K562 (cell line): ENCODE data around the gene SLC52A1. TPM values are rescaled to one million over a fixed set of nuclear protein-coding genes. Genes with fewer than 3 reads are reported as not detected.
A peak's percentile ranks its signal among the peaks of the same experiment; 100 is the strongest.

Experiments used
- ATAC-seq: fragments of 200-7000 bp; cut with Tn5 transposase; 3 replicates; pipeline ENCODE4 v1.9.1; 2020; ENCODE audit warnings: moderate library complexity
- BruUV-seq: library from RNA; stranded (reverse); fragments of 400-500 nt; replicated peaks from 2 replicates; lab custom pipeline; 2021; lab: Mats Ljungman, UMichigan
- CTCF ChIA-PET: fragments of 300-600 bp; formaldehyde crosslinking; extraction: SDS; loops from one replicate; lab custom pipeline; 2021; ENCODE audit warnings: low intra/inter-chr PET ratio; lab: Yijun Ruan, JAX
- POLR2A ChIA-PET: fragments of 300-600, 350-650 bp; sonication (Branson Sonifier 250); formaldehyde crosslinking; extraction: SDS; loops from one replicate; lab custom pipeline; 2021; ENCODE audit warnings: antibody characterized with exemption, inconsistent platforms; lab: Yijun Ruan, JAX
- DNase-seq, 4 experiments: peaks; one replicate each; pipeline versions ENCODE4 v3.0.0 to v3.0.0-alpha.2; 2011 to 2018; ENCODE audit warnings: low spot score in 3 of 4, mixed read lengths in 3 of 4; ENCODE audit errors: extremely low read depth in 1 of 4
- FAIRE-seq: peaks from 2 replicates; lab custom pipeline; 2011; peaks lifted over from hg19 to GRCh38; lab: Jason Lieb, UNC
- H2AFZ ChIP-seq: 2 replicates; pipeline ENCODE4 v1.6.0; 2011; ENCODE audit warnings: low read depth, low read length, control low read depth, inconsistent platforms
- H3K27ac ChIP-seq: fragments of 200-600 bp; 3 replicates; pipeline ENCODE4 v1.8.0; 2011; ENCODE audit warnings: low read depth, mild to moderate bottlenecking, control low read depth, inconsistent platforms, low read length, moderate library complexity, mixed read lengths; ENCODE audit errors: extremely low read depth
- H3K27me3 ChIP-seq, 2 experiments: fragments of 300-600 bp in 1 of 2; 2 replicates in 1 of 2; 3 replicates in 1 of 2; pipeline versions ENCODE4 v1.6.0 to v1.8.0; 2011; ENCODE audit warnings: inconsistent platforms in 2 of 2, low read length in 2 of 2, mild to moderate bottlenecking in 1 of 2, mixed read lengths in 1 of 2, moderate library complexity in 1 of 2; ENCODE audit not compliant: control insufficient read depth in 2 of 2, insufficient read depth in 2 of 2
- H3K36me3 ChIP-seq: fragments of 300-600 bp; 3 replicates; pipeline ENCODE4 v1.8.0; 2011; ENCODE audit warnings: mild to moderate bottlenecking, low read length, inconsistent platforms; ENCODE audit not compliant: control insufficient read depth, insufficient read depth
- H3K4me1 ChIP-seq, 2 experiments: fragments of 200-600 bp in 1 of 2; replicated peaks in 1 of 2; 2 replicates in 1 of 2; 3 replicates in 1 of 2; pipeline versions ENCODE4 v1.5.1 to v1.8.0; 2011; ENCODE audit warnings: inconsistent platforms in 2 of 2, low read length in 2 of 2, mild to moderate bottlenecking in 1 of 2, mixed read lengths in 1 of 2, moderate library complexity in 1 of 2; ENCODE audit not compliant: control insufficient read depth in 2 of 2, insufficient read depth in 2 of 2
- H3K4me2 ChIP-seq: 2 replicates; pipeline ENCODE4 v1.6.1; 2011; ENCODE audit warnings: low read length, control low read depth, inconsistent platforms, mixed read lengths; ENCODE audit not compliant: insufficient read depth
- H3K4me3 ChIP-seq: fragments of 200-600 bp; sonication (generic), shearing (Covaris generic); 2 replicates; pipeline ENCODE4 v1.5.1; 2016; ENCODE audit warnings: control low read depth, inconsistent platforms
- H3K79me2 ChIP-seq: fragments of 200-600 bp; 3 replicates; pipeline ENCODE4 v1.8.0; 2011; ENCODE audit warnings: low read length, inconsistent platforms; ENCODE audit not compliant: control insufficient read depth, insufficient read depth
- H3K9ac ChIP-seq, 2 experiments: 2 replicates each; pipeline versions ENCODE4 v1.6.0 to v1.6.1; 2011; ENCODE audit warnings: low read depth in 2 of 2, low read length in 2 of 2, control low read depth in 1 of 2, inconsistent platforms in 1 of 2, mild to moderate bottlenecking in 1 of 2, mixed read lengths in 1 of 2; ENCODE audit not compliant: insufficient read depth in 1 of 2
- H3K9me1 ChIP-seq: one replicate; pipeline ENCODE4 v1.6.0; 2011; ENCODE audit warnings: inconsistent platforms, mild to moderate bottlenecking, low read length, moderate library complexity; ENCODE audit not compliant: control insufficient read depth, insufficient read depth
- H3K9me3 ChIP-seq: replicated peaks from 2 replicates; pipeline ENCODE4 v1.5.1; 2011; ENCODE audit warnings: low read depth, low read length, inconsistent platforms; ENCODE audit not compliant: control insufficient read depth, insufficient read depth
- H4K20me1 ChIP-seq: replicated peaks from 2 replicates; pipeline ENCODE4 v1.6.1; 2011; ENCODE audit warnings: low read length, inconsistent platforms, mixed read lengths; ENCODE audit not compliant: control insufficient read depth, insufficient read depth
- POLR2G ChIP-seq: fragments of 200-400 bp; formaldehyde crosslinking; IDR thresholded peaks from 2 replicates; pipeline ENCODE4 v1.6.1; 2017; ENCODE audit warnings: low read depth, mild to moderate bottlenecking, antibody characterized with exemption, low read length, moderate library complexity
- WGBS: fragments of 100-300 bp; shearing (Covaris generic); methylation state at CpG from one replicate; pipeline ENCODE4 v1.1.6; 2016; ENCODE audit warnings: low coverage, mixed read lengths; ENCODE audit not compliant: insufficient coverage; ENCODE audit errors: missing lambda C conversion rate; 5-methylcytosine and 5-hydroxymethylcytosine counted together
- in situ Hi-C: fragments of 300-500 bp; cut with MboI; formaldehyde crosslinking; loops from 4 replicates; pipeline ENCODE4 v1.15.0; 2018; ENCODE audit warnings: inconsistent platforms, mixed read lengths
- intact Hi-C: fragments of 100-400 bp; cut with micrococcal nuclease; formaldehyde crosslinking; loops from 2 replicates; pipeline ENCODE4 v1.14.2; 2022
- polyA plus RNA-seq, 8 experiments: library from polyadenylated mRNA; depleted of rRNA in 4 of 8; stranded (reverse) in 5 of 8; unstranded in 3 of 8; fragments of >200 nt; fragmentation: Nextera tagmentation in 2 of 8; fragmentation: Illumina TruSeq in 1 of 8; extraction: Ambion mirVana in 2 of 8; extraction: Trizol in 1 of 8; gene quantifications; 2 replicates each; pipeline versions ENCODE4 v1.2.1 to v1.2.3, GENCODE V29; 2011 to 2014; ENCODE audit warnings: inconsistent platforms in 1 of 8, missing spikeins in 1 of 8
- total RNA-seq, 7 experiments: library from RNA; depleted of rRNA in 6 of 7; stranded (reverse); fragments of >200 nt in 6 of 7; fragmentation: Illumina TruSeq in 2 of 7; extraction: Trizol in 2 of 7; gene quantifications; 2 replicates each; pipeline versions ENCODE4 v1.2.1 to v1.2.3, GENCODE V29; 2011 to 2021; ENCODE audit warnings: low replicate concordance in 1 of 7
- TF ChIP-seq, protein P1 (sequence below): IDR thresholded peaks from 2 replicates; pipeline ENCODE4 v1.6.1; 2011; ENCODE audit warnings: borderline replicate concordance, low read depth, mild to moderate bottlenecking, moderate library complexity, low read length; ENCODE audit not compliant: insufficient read depth, poor library complexity, severe bottlenecking

SLC52A1 gene
- total and polyA plus RNA-seq, 9 of the 15 experiments (the other 6 are each of a cell fraction or from before 2014, with no cell fraction given) = 0.04 TPM; not detected in 8

DNA sequence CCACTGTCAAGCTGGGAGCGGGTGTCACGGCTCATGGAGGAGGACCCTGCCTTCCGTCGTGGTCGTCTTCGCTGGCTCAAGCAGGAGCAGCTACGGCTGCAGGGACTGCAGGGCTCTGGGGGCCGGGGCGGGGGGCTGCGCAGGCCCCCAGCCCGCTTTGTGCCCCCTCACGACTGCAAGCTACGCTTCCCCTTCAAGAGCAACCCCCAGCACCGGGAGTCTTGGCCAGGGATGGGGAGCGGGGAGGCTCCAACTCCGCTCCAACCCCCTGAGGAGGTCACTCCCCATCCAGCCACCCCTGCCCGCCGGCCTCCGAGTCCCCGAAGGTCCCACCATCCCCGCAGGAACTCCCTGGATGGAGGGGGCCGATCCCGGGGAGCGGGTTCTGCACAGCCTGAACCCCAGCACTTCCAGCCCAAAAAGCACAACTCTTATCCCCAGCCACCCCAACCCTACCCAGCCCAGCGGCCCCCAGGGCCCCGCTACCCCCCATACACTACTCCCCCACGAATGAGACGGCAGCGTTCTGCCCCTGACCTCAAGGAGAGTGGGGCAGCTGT is 11.6 kb downstream of the SLC52A1 start:
- TF ChIP-seq, protein P1, sequence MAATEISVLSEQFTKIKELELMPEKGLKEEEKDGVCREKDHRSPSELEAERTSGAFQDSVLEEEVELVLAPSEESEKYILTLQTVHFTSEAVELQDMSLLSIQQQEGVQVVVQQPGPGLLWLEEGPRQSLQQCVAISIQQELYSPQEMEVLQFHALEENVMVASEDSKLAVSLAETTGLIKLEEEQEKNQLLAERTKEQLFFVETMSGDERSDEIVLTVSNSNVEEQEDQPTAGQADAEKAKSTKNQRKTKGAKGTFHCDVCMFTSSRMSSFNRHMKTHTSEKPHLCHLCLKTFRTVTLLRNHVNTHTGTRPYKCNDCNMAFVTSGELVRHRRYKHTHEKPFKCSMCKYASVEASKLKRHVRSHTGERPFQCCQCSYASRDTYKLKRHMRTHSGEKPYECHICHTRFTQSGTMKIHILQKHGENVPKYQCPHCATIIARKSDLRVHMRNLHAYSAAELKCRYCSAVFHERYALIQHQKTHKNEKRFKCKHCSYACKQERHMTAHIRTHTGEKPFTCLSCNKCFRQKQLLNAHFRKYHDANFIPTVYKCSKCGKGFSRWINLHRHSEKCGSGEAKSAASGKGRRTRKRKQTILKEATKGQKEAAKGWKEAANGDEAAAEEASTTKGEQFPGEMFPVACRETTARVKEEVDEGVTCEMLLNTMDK = no peak
- peak; percentile 40; the same call in 1 of the 2 replicates for TF ChIP-seq POLR2G
- TF ChIP-seq, all 486 proteins: peak for 1
- no peak overlapping the region for H3K27ac ChIP-seq
- 97% methylated on average over 5 of the region's 29 CpGs for WGBS
- no peaks in the 10 kb centered on the region for H3K9me1 ChIP-seq
- H3K79me2 ChIP-seq = no peaks in the 10 kb centered on the region
- DNase-seq (no peak), ATAC-seq (no peak), FAIRE-seq (no peak)
- H3K4me2 ChIP-seq = no peak overlapping the region
- no peak overlapping the region for H3K4me3 ChIP-seq
- in situ Hi-C loops (no loop called here), intact Hi-C loops (no loop called here)
- POLR2A ChIA-PET = interaction anchor here (0.8 kb wide), 1 partner anchor 44 kb away, joined by 3 read pairs; no protein-coding TSS in a partner anchor
- H3K36me3 ChIP-seq = peaks cover 30% of the 10 kb centered on the region; the same call in 2 of the 3 replicates
- no peak overlapping the region for H2AFZ ChIP-seq
- no peaks in the 10 kb centered on the region for H3K27me3 ChIP-seq
- H4K20me1 ChIP-seq = no peaks in the 10 kb centered on the region
- H3K4me1 ChIP-seq = peaks cover 0 to 5% of the 10 kb centered on the region in 2 experiments; a peak in 1 of 5 replicates
- no peak overlapping the region; a peak in 1 of 4 replicates for H3K9ac ChIP-seq
- BruUV-seq = no TSS peak
- H3K9me3 ChIP-seq = no peaks in the 10 kb centered on the region
- CTCF ChIA-PET = no interaction called here
